ENCODE measurements around the gene TP53TG3B.
"Not testable (repeated sequence)": the region's sequence is repeated elsewhere in the genome, so short reads cannot be mapped to it uniquely, and the experiment has no call there.

TP53TG3B gene

GRCh38 chr16:33360541-33360940, at the start of gene TP53TG3B:
TSS of gene TP53TG3B (plus strand) at chr16:33360841. CDS start at chr16:33360909, 68 bp downstream.
- DNase-seq = not testable (repeated sequence)

- DNase-seq = not testable (repeated sequence)
These were observed 24.2 kb upstream of the TP53TG3B start for GRCh38 chr16:33336226-33337012.

- not testable (repeated sequence) for DNase-seq
These were observed 22.8 kb upstream of the TP53TG3B start for GRCh38 chr16:33337627-33338542.

- DNase-seq = not testable (repeated sequence)
These were observed 22.1 kb upstream of the TP53TG3B start for GRCh38 chr16:33338543-33338951.

DNA sequence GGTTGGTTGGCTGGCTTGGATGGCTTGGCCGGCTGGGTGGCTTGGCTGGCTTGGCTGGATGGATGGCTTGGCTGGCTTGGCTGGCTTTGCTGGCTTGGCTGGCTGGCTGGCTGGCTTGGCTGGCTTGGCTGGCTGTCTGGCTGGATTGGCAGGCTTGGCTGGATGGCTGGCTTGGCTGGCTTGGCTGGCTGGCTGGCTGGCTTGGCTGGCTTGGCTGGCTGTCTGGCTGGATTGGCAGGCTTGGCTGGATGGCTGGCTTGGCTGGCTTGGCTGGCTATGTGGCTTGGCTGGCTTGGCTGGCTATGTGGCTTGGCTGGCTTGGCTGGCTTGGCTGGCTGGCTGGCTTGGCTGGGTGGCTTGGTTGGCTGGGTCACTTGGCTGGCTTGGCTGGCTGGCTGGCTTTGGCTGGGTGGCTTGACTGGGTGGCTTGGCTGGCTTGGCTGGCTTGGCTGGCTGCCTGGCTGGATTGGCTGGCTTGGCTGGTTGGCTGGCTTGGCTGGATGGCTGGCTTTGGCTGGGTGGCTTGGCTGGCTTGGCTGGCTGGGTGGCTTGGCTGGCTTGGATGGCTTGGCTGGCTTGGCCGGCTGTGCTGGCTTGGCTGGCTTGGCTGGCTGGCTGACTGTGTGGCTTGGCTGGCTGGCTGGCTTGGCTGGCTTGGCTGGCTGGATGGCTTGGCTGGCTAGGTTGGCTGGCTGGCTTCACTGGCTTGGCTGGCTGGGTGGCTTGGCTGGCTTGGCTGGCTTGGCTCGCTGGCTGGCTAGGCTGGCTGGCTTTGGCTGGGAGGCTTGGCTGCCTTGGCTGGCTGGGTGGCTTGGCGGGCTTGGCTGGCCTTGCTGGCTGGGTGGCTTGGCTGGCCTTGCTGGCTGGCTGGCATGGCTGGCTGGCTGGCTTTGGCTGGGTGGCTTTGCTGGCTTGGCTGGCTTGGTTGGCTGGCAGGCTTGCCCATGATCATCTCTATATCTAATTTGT, 21.3 kb upstream of the TP53TG3B start:
- DNase-seq = not testable (repeated sequence)

All from NCI-H524 (cell line).